HFFc6 (cell line): ENCODE results near the gene ZNF79. TPM values are rescaled to one million over a fixed set of nuclear protein-coding genes. Genes with fewer than 3 reads are reported as not detected.

ENCODE experiments used
- DNase-seq: peaks from one replicate; pipeline ENCODE4 v3.0.0-alpha.2; 2018
- H3K27ac Mint-ChIP-seq: 2 replicates; pipeline ENCODE4 v1.8.0; 2020; ENCODE audit warnings: mild to moderate bottlenecking, mixed read lengths
- H3K27me3 Mint-ChIP-seq: 2 replicates; pipeline ENCODE4 v1.8.0; 2021; ENCODE audit warnings: mild to moderate bottlenecking, moderate library complexity, mixed read lengths; ENCODE audit not compliant: insufficient read depth
- H3K36me3 Mint-ChIP-seq: 2 replicates; pipeline ENCODE4 v1.8.0; 2021; ENCODE audit warnings: low read depth, mixed read lengths
- H3K4me1 Mint-ChIP-seq: 2 replicates; pipeline ENCODE4 v1.8.0; 2020; ENCODE audit warnings: low read depth, mixed read lengths
- H3K4me3 Mint-ChIP-seq: 2 replicates; pipeline ENCODE4 v1.8.0; 2020; ENCODE audit warnings: mild to moderate bottlenecking, moderate library complexity, mixed read lengths
- H3K9me3 Mint-ChIP-seq: 2 replicates; pipeline ENCODE4 v1.8.0; 2020; ENCODE audit warnings: mild to moderate bottlenecking, mixed read lengths
- long read RNA-seq: library from polyadenylated mRNA; unstranded; transcript quantifications from one replicate; pipeline ENCODE4 v2.0.0, GENCODE V29; 2019
- total RNA-seq, 6 experiments: library from RNA; stranded (reverse); fragmentation: NEBNext Ultra II Directional; extraction: Animal tissue kit (Norgen Biotek cat#: 25700); gene quantifications; 2 replicates in 1 of 6; 3 replicates in 5 of 6; pipeline ENCODE4 v1.2.3, GENCODE V29; 2021
- TF ChIP-seq, protein P1 (sequence below): fragments of 200-600 bp; sonication (generic); IDR thresholded peaks from 2 replicates; pipeline ENCODE4 v1.5.0; 2021; ENCODE audit warnings: antibody characterized with exemption, mild to moderate bottlenecking

Gene ZNF79
- total RNA-seq: 1 to 10 TPM; 6.7 to 8.5 (median 7.6) TPM
- long read RNA-seq, partial matches to known transcripts: 1 of 4 reads
- long read RNA-seq, other reads (novel, unspliced or antisense): 1 of 4 reads

DNA sequence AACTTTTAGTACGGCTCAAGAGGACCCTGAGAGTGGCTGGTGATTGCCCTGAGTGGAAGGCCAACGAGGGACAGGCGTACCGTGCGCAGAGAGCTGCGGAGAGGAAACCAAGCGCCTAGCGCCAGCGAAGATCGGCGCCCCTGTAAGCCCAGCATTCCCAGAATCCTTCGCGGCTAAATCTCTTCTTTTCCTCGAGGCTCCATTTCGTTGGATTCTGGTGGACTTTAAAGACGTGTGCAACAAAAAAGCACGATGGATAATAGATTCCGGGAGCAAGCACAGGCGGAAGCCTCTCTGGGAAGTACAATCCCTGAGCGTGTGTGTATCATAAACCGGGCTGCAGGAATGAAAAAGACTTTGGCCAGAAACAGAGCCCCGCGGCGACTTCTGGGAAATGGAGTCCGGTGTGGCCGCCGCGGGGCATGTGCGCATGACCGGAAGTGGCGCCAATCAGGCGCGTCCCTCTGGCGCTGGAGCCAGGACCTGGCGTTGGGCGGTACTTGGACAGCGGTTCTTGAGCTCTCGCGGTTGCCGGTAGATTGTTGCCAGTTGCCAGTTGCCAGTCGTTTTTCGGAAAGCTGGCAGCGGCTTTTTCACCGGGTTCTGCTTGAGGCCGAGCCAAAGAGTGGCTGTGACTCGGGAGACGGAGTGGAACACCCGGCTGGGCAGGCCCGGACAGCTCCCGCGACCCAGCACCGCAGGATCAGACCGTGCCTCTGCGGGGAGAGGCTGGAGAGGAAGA, at the start of gene ZNF79:
TSS of gene ZNF79 (plus strand) at position 449 of the 742 bp plus-strand sequence. CDS start 406 bp downstream, outside the sequence.
- DNase-seq: peak; percentile 93
- no peaks in the 10 kb centered on the region for H3K9me3 Mint-ChIP-seq
- H3K27me3 Mint-ChIP-seq: no peaks in the 10 kb centered on the region
- H3K4me1 Mint-ChIP-seq: peaks cover 37% of the 10 kb centered on the region
- TF ChIP-seq, protein P1, sequence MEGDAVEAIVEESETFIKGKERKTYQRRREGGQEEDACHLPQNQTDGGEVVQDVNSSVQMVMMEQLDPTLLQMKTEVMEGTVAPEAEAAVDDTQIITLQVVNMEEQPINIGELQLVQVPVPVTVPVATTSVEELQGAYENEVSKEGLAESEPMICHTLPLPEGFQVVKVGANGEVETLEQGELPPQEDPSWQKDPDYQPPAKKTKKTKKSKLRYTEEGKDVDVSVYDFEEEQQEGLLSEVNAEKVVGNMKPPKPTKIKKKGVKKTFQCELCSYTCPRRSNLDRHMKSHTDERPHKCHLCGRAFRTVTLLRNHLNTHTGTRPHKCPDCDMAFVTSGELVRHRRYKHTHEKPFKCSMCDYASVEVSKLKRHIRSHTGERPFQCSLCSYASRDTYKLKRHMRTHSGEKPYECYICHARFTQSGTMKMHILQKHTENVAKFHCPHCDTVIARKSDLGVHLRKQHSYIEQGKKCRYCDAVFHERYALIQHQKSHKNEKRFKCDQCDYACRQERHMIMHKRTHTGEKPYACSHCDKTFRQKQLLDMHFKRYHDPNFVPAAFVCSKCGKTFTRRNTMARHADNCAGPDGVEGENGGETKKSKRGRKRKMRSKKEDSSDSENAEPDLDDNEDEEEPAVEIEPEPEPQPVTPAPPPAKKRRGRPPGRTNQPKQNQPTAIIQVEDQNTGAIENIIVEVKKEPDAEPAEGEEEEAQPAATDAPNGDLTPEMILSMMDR: no peak
- H3K4me3 Mint-ChIP-seq: peak within 1 kb of the TSS; percentile 99
- H3K36me3 Mint-ChIP-seq: peaks cover 12% of the 10 kb centered on the region
- peak within 1 kb of the TSS; percentile 91 for H3K27ac Mint-ChIP-seq

- no peak overlapping the region for H3K4me3 Mint-ChIP-seq
- DNase-seq: no peak
Observed at GRCh38 chr9:127380479-127380878, 43.7 kb upstream of the ZNF79 start.

GRCh38 chr9:127382541-127382940, 41.6 kb upstream of the ZNF79 start:
- no peak for DNase-seq
- H3K36me3 Mint-ChIP-seq: peaks cover 5% of the 10 kb centered on the region; the same call in 1 of the 2 replicates
- no peak overlapping the region for H3K4me3 Mint-ChIP-seq
- no peaks in the 10 kb centered on the region; the same call in 1 of the 2 replicates for H3K4me1 Mint-ChIP-seq
- H3K27me3 Mint-ChIP-seq: peaks cover 22% of the 10 kb centered on the region
- no peak overlapping the region for H3K27ac Mint-ChIP-seq
- peaks cover 6% of the 10 kb centered on the region for H3K9me3 Mint-ChIP-seq
- TF ChIP-seq, protein P1: no peak

More at GRCh38 chr9:127380479-127380878, 43.7 kb upstream of the ZNF79 start:
- peaks cover 6% of the 10 kb centered on the region for H3K9me3 Mint-ChIP-seq
- H3K4me1 Mint-ChIP-seq: no peaks in the 10 kb centered on the region; the same call in 1 of the 2 replicates
- peaks cover 21% of the 10 kb centered on the region for H3K27me3 Mint-ChIP-seq
- no peak overlapping the region for H3K27ac Mint-ChIP-seq
- TF ChIP-seq, protein P1: no peak
- peaks cover 5% of the 10 kb centered on the region; the same call in 1 of the 2 replicates for H3K36me3 Mint-ChIP-seq

GRCh38 chr9:127384016-127384730, 40.0 kb upstream of the ZNF79 start:
- H3K9me3 Mint-ChIP-seq: peaks cover 3% of the 10 kb centered on the region
- DNase-seq: no peak
- H3K27ac Mint-ChIP-seq: no peak overlapping the region
- peaks cover 4% of the 10 kb centered on the region; the same call in 1 of the 2 replicates for H3K36me3 Mint-ChIP-seq
- H3K4me1 Mint-ChIP-seq: peaks cover 15% of the 10 kb centered on the region
- peaks cover 21% of the 10 kb centered on the region for H3K27me3 Mint-ChIP-seq
- TF ChIP-seq, protein P1: no peak
- H3K4me3 Mint-ChIP-seq: no peak overlapping the region

DNA sequence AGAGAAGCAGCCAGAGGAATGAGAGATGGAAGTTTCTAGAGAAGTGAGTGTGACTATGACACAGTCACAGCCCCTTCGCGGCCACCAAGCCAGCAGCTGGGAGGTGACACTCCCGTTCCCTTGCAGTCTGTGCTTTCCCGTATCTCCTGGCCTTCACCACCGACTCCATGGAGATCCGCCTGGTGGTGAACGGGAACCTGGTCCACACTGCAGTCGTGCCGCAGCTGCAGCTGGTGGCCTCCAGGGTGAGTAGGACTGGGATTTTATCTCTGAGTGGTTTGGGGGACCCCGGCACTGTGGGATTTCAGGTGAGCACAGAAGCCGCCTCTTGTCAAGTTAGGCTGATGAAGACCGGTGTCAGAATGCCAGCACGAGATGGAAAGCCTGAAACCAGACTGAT, 39.3 kb upstream of the ZNF79 start:
- DNase-seq: no peak
- TF ChIP-seq, protein P1: peak; percentile 32; the same call in 1 of the 2 replicates
- Mint-ChIP-seq H3K27me3 (peaks cover 18% of the 10 kb centered on the region), H3K27ac (no peak overlapping the region), H3K9me3 (no peaks in the 10 kb centered on the region), H3K4me3 (no peak overlapping the region), H3K4me1 (peaks cover 18% of the 10 kb centered on the region), H3K36me3 (no peaks in the 10 kb centered on the region)
